ENCODE results near the gene NFIA.

The NFIA gene

DNA sequence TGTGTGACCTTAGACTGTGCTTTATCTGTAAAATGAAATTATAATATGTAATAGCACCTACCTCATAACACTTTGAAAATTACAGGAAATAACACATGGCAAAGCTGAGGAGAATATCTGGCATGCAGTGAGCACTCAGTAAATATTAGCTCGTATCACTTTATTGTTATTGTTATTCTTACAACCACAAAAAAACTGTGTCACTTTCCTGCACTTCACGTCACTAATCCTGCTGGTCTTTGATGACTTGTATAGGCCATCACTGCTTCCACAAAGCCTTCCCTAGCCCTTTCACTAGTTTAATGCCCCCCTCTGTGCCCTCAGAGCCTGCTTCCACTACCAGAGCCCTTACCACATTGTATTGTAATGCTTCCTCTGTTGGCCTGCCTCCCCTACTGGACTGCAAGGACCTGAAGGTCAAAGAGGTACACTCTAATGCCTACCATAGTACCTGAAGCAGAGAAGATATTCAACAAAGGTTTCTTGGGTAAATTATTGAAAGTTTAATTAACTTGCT is 231.6 kb downstream of the NFIA start:
- Histone ChIP-seq H3K4me1 (ENCODE audit: insufficient read depth, low read length) (peaks cover 10% of the 10 kb centered on the region), H3K9ac (ENCODE audit: low read length) (no peak overlapping the region), H3K4me3 (ENCODE audit: low read depth in 1 of 2, low read length in 2 of 2) (no peak overlapping the region), H3K9me3 (ENCODE audit: low read length) (no peaks in the 10 kb centered on the region), H3K36me3 (ENCODE audit: insufficient read depth, low read length) (no peaks in the 10 kb centered on the region), H3K27me3 (ENCODE audit: control insufficient read depth in 1 of 2, insufficient read depth in 2 of 2, low read length in 2 of 2) (no peaks in the 10 kb centered on the region), H3K27ac (ENCODE audit: low read depth, low read length) (no peak overlapping the region)

DNA sequence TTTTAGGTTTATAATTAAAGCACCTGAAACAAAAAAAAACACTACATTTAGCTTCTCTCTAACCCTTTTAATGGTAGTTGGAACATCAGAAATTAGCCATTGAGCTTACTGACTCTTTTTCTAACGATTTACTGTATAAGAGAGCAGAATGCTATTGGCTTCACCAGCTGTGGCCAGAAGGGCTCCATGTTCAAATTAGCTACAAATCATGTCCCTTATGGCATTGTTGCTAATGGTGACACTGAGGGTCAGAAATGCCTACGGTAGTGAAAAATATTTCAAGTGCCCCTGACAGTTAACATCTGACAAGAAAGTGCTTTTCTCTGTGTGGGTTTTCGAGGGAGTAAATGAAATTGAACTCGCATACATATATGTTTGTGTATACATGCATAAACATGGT is 232.7 kb downstream of the NFIA start:
- Histone ChIP-seq H3K36me3 (ENCODE audit: insufficient read depth, low read length) (no peaks in the 10 kb centered on the region), H3K27ac (ENCODE audit: low read depth, low read length) (no peak overlapping the region), H3K4me3 (ENCODE audit: low read depth in 1 of 2, low read length in 2 of 2) (no peak overlapping the region), H3K27me3 (ENCODE audit: control insufficient read depth in 1 of 2, insufficient read depth in 2 of 2, low read length in 2 of 2) (no peaks in the 10 kb centered on the region), H3K9me3 (ENCODE audit: low read length) (no peaks in the 10 kb centered on the region), H3K9ac (ENCODE audit: low read length) (no peak overlapping the region), H3K4me1 (ENCODE audit: insufficient read depth, low read length) (peaks cover 20% of the 10 kb centered on the region)

DNA sequence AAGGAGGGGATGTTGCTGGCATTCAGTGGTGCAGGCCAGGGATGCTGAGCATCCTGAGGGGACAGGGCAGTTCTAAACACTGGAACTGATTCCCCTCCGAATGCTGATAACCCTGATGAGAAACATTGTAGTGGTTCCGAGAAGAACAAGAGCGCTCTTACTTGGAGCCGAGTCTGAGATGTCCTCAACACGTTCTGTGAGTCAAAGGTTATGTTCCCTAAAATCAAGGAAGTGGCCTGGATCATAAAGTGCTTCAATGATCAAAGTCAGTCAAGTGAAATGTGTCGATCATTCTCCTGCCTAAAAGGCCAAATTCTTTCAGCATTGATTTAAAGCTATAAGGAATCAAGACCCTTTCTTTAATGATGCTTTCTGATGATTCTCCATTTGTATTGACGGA is 234.1 kb downstream of the NFIA start:
- Histone ChIP-seq H3K36me3 (ENCODE audit: insufficient read depth, low read length) (no peaks in the 10 kb centered on the region), H3K9me3 (ENCODE audit: low read length) (no peaks in the 10 kb centered on the region), H3K27ac (ENCODE audit: low read depth, low read length) (peak overlapping the region; percentile 4), H3K9ac (ENCODE audit: low read length) (no peak overlapping the region), H3K4me1 (ENCODE audit: insufficient read depth, low read length) (peaks cover 21% of the 10 kb centered on the region), H3K4me3 (ENCODE audit: low read depth in 1 of 2, low read length in 2 of 2) (no peak overlapping the region), H3K27me3 (ENCODE audit: control insufficient read depth in 1 of 2, insufficient read depth in 2 of 2, low read length in 2 of 2) (no peaks in the 10 kb centered on the region)

DNA sequence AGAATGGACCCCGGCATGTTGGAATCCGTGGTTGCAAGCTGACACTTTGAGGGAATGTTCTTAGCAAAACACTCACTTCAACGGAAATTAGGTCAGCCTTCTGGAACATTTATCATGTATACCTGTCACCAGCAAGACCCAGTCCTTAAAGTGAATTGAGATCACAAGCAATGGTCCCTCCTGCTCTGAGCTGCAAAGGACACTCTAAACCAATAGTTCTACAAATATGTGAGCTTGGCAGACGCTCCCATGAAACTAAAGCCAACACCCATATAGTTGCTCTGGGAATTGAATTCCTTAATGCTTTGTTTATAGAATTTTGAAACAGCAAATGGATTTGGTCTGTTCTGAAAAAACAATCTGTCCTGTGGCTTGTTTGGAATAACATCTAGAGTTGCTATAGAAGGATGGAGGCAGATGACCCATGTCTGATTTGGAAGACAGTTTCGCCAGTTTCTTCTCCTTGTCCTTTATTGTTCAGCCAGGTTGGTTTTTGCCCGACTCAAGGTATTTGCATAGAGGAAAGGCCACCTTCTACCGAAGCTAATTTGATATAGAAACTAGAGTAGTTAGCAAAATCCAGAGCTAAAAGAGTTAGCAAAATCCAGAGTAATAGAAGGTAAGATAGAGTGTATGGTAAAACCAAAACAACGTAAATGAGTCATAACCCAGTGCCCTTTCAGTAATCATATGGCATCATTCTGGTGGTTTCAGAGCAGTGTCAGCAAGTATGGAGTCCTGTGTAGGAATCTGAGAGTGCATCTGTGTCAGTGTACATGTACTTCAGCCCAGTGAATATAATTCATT is 236.2 kb downstream of the NFIA start:
- H3K9ac ChIP-seq (ENCODE audit: low read length), result no peak overlapping the region
- H3K4me3 ChIP-seq (ENCODE audit: low read depth in 1 of 2, low read length in 2 of 2), result peak overlapping the region in 1 of 2 donors; percentile 14
- H3K36me3 ChIP-seq (ENCODE audit: insufficient read depth, low read length), result no peaks in the 10 kb centered on the region
- peaks cover 21% of the 10 kb centered on the region for H3K4me1 ChIP-seq (ENCODE audit: insufficient read depth, low read length)
- H3K27me3 ChIP-seq (ENCODE audit: control insufficient read depth in 1 of 2, insufficient read depth in 2 of 2, low read length in 2 of 2), result no peaks in the 10 kb centered on the region
- H3K9me3 ChIP-seq (ENCODE audit: low read length), result no peaks in the 10 kb centered on the region
- H3K27ac ChIP-seq (ENCODE audit: low read depth, low read length), result no peak overlapping the region

DNA sequence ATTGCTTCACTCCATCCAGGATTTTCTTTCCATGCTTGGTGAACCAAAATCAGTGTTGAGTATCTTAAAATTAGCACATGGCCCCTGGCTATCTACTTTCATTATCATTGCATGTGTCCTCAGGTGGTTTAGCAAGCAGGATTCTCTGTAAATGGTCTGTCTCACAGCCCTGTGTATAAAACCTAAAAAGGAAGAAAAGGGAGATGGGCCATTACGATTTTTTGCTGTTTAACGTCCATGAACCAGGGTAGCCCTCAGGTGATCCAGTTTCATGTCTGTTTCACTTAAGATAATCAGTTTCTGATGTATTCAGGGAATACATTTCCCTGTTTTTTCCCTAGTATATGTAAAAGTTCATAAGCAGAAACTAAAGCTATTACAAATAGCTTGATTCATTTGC is 238.2 kb downstream of the NFIA start:
- no peak overlapping the region for H3K27ac ChIP-seq (ENCODE audit: low read depth, low read length)
- no peaks in the 10 kb centered on the region for H3K9me3 ChIP-seq (ENCODE audit: low read length)
- no peak overlapping the region for H3K4me3 ChIP-seq (ENCODE audit: low read depth in 1 of 2, low read length in 2 of 2)
- no peak overlapping the region for H3K9ac ChIP-seq (ENCODE audit: low read length)
- no peaks in the 10 kb centered on the region for H3K27me3 ChIP-seq (ENCODE audit: control insufficient read depth in 1 of 2, insufficient read depth in 2 of 2, low read length in 2 of 2)
- H3K36me3 ChIP-seq (ENCODE audit: insufficient read depth, low read length), result no peaks in the 10 kb centered on the region
- peaks cover 32% of the 10 kb centered on the region for H3K4me1 ChIP-seq (ENCODE audit: insufficient read depth, low read length)

DNA sequence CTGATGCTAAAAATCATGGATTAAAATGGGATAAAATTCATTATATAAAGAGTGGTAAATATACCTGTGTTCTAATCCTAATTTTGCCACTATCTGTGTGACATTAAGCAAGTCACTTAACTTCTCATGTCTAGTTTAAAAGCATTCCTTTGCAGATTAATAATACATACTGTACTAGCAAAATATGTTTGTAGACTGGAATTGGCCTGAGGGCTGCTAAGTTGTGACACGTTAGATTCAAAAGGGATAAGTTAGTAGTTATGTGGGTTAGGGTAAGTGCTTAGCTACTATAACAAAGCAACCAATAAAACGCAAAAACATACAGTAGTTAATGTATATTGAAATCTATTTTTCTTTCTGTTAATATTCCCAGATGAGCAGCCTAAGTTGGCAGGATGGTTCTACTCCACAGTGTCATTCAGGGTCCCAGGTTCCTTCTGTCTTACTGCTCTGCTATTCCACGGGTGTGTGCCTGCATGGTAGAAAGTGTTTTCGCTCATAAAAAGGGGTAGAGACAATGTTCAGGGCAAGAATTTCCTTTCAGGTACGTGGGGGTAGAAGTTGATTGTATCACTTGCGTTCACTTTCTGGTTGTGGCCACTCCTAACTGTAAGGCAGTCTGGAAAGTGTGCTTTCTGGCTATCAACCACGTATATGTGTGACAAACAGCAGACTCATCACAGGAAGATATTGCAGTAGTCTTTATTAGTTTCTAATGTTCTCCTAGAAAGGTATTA is 239.8 kb downstream of the NFIA start:
- peaks cover 32% of the 10 kb centered on the region for H3K4me1 ChIP-seq (ENCODE audit: insufficient read depth, low read length)
- no peak overlapping the region for H3K27ac ChIP-seq (ENCODE audit: low read depth, low read length)
- H3K4me3 ChIP-seq (ENCODE audit: low read depth in 1 of 2, low read length in 2 of 2), result no peak overlapping the region
- no peak overlapping the region for H3K9ac ChIP-seq (ENCODE audit: low read length)
- no peaks in the 10 kb centered on the region for H3K9me3 ChIP-seq (ENCODE audit: low read length)
- no peaks in the 10 kb centered on the region for H3K27me3 ChIP-seq (ENCODE audit: control insufficient read depth in 1 of 2, insufficient read depth in 2 of 2, low read length in 2 of 2)
- H3K36me3 ChIP-seq (ENCODE audit: insufficient read depth, low read length), result no peaks in the 10 kb centered on the region

DNA sequence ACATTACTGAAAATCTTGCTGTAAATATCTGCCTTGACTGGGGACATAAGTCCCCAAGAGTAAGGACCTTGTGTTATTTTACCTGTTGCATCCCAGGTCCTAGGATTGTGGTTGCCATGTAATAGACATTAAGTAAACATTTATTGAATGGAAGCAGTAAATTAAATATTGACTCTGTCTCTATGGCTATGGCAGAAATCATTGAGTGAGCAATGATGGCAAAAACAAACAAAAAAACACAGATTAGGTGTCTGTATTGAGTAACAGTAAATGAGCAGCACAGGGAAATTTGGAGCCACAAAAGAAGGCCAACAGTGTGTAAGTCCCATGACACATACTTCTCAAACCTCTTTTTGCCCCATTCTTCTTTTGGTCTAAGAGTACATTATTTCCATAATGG is 240.4 kb downstream of the NFIA start:
- H3K27me3 ChIP-seq (ENCODE audit: control insufficient read depth in 1 of 2, insufficient read depth in 2 of 2, low read length in 2 of 2), result no peaks in the 10 kb centered on the region
- no peaks in the 10 kb centered on the region for H3K9me3 ChIP-seq (ENCODE audit: low read length)
- H3K27ac ChIP-seq (ENCODE audit: low read depth, low read length), result no peak overlapping the region
- no peak overlapping the region for H3K4me3 ChIP-seq (ENCODE audit: low read depth in 1 of 2, low read length in 2 of 2)
- H3K4me1 ChIP-seq (ENCODE audit: insufficient read depth, low read length), result peaks cover 32% of the 10 kb centered on the region
- no peak overlapping the region for H3K9ac ChIP-seq (ENCODE audit: low read length)
- no peaks in the 10 kb centered on the region for H3K36me3 ChIP-seq (ENCODE audit: insufficient read depth, low read length)

DNA sequence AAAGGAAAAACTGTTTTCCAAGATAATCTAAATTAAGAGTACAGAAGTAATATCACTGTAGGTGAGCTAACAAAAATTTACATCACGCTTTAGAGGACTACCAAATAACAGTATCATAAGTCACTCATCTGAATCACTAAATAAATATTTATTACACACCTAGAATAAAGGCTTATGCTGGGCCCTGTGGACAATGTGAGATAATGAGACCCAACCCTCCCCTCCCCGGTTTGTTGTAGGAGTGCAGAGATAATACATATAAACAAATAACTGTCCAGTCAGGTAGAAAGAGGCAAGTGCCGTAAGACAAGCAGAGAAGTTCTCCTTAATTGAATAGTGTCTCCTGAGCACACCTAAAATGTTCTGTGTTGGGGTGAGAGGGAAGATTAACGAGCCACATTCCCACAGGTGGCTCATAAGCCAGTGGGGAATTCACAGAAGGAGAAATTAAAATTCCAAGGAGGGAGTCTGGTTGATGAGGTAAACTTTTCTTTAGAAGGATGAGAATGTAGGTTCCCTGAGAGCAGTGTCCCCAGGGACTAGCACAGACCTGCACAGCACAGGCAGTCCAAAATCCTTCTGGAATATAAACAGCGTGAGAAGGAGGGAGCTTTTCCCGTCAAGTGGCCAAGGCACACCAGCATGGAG is 241.4 kb downstream of the NFIA start:
- Histone ChIP-seq H3K4me3 (ENCODE audit: low read depth in 1 of 2, low read length in 2 of 2) (no peak overlapping the region), H3K4me1 (ENCODE audit: insufficient read depth, low read length) (peaks cover 23% of the 10 kb centered on the region), H3K9ac (ENCODE audit: low read length) (no peak overlapping the region), H3K36me3 (ENCODE audit: insufficient read depth, low read length) (no peaks in the 10 kb centered on the region), H3K9me3 (ENCODE audit: low read length) (no peaks in the 10 kb centered on the region), H3K27me3 (ENCODE audit: control insufficient read depth in 1 of 2, insufficient read depth in 2 of 2, low read length in 2 of 2) (no peaks in the 10 kb centered on the region), H3K27ac (ENCODE audit: low read depth, low read length) (no peak overlapping the region)

DNA sequence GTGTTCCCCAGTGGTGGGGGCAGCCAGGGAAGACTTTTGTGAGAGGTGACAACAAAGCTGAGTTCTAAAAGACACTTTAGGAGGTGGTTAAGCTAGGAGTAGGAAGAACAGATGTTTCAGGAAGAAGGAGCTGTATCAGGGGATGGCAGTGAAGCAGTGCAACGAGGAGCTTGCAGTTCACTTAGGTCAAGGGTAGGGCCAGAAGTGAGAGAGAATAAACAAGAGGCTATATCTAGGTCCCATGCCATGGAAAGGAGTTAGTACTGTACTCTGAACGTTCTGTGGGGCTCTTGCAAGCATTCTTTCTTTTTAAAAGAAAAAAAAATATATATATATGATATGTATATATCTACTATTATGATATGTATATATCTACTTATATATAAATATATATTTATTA is 244.4 kb downstream of the NFIA start:
- no peaks in the 10 kb centered on the region for H3K9me3 ChIP-seq (ENCODE audit: low read length)
- H3K4me1 ChIP-seq (ENCODE audit: insufficient read depth, low read length), result peaks cover 11% of the 10 kb centered on the region
- no peak overlapping the region for H3K27ac ChIP-seq (ENCODE audit: low read depth, low read length)
- H3K36me3 ChIP-seq (ENCODE audit: insufficient read depth, low read length), result no peaks in the 10 kb centered on the region
- H3K4me3 ChIP-seq (ENCODE audit: low read depth in 1 of 2, low read length in 2 of 2), result no peak overlapping the region
- no peak overlapping the region for H3K9ac ChIP-seq (ENCODE audit: low read length)
- no peaks in the 10 kb centered on the region for H3K27me3 ChIP-seq (ENCODE audit: control insufficient read depth in 1 of 2, insufficient read depth in 2 of 2, low read length in 2 of 2)

DNA sequence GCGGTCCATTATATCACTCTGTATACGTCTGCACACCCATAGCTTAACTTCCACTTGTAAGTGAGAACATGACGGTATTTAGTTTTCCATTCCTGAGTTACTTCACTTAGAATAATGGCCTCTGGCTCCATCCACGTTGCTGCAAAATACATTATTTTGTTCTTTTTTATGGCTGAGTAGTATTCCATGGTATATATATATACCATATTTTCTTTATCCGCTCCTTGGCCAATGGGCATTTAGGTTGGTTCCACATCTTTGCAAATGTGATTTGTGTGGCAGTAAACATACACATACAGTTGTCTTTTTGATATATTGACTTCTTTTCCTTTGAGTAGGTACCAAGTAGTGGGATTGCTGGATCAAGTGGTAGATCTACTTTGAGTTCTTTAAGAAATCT is 245.1 kb downstream of the NFIA start:
- Histone ChIP-seq H3K4me3 (ENCODE audit: low read depth in 1 of 2, low read length in 2 of 2) (no peak overlapping the region), H3K4me1 (ENCODE audit: insufficient read depth, low read length) (peaks cover 11% of the 10 kb centered on the region), H3K27ac (ENCODE audit: low read depth, low read length) (no peak overlapping the region), H3K9ac (ENCODE audit: low read length) (no peak overlapping the region), H3K9me3 (ENCODE audit: low read length) (no peaks in the 10 kb centered on the region), H3K27me3 (ENCODE audit: control insufficient read depth in 1 of 2, insufficient read depth in 2 of 2, low read length in 2 of 2) (no peaks in the 10 kb centered on the region), H3K36me3 (ENCODE audit: insufficient read depth, low read length) (no peaks in the 10 kb centered on the region)

DNA sequence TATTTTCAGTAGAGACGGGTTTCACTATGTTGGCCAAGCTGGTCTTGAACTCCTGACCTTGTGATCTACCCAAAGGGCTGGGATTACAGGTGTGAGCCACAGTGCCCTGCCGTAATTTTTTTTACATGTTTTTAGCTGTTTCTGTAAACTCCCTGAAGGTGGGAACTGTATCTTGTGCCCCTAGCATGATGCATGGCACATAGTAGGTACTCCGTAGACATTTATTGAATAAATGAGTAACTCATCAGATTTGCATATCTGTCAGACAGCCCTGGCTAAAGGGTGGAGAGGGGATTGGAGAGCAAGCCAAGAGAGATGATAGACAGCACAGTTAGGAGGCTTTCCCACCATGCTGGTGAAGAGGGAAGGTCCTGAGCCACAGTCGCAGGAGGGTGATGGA is 247.2 kb downstream of the NFIA start:
- H3K9me3 ChIP-seq (ENCODE audit: low read length), result no peaks in the 10 kb centered on the region
- H3K9ac ChIP-seq (ENCODE audit: low read length), result no peak overlapping the region
- H3K4me3 ChIP-seq (ENCODE audit: low read depth in 1 of 2, low read length in 2 of 2), result no peak overlapping the region
- peaks cover 4% of the 10 kb centered on the region for H3K36me3 ChIP-seq (ENCODE audit: insufficient read depth, low read length)
- H3K4me1 ChIP-seq (ENCODE audit: insufficient read depth, low read length), result peaks cover 3% of the 10 kb centered on the region
- H3K27me3 ChIP-seq (ENCODE audit: control insufficient read depth in 1 of 2, insufficient read depth in 2 of 2, low read length in 2 of 2), result no peaks in the 10 kb centered on the region
- H3K27ac ChIP-seq (ENCODE audit: low read depth, low read length), result no peak overlapping the region

Measured in muscle layer of colon (tissue), 2 donors.